Measurements from ENCODE around the gene RPS6KA1. TPM values are rescaled to one million over a fixed set of nuclear protein-coding genes. Genes with fewer than 3 reads are reported as not detected.

Gene RPS6KA1
- total and polyA plus RNA-seq, 2 of the 13 experiments (the other 11 are each of a cell fraction or from before 2014, with no cell fraction given): 19.6 to 24.2 TPM

DNA sequence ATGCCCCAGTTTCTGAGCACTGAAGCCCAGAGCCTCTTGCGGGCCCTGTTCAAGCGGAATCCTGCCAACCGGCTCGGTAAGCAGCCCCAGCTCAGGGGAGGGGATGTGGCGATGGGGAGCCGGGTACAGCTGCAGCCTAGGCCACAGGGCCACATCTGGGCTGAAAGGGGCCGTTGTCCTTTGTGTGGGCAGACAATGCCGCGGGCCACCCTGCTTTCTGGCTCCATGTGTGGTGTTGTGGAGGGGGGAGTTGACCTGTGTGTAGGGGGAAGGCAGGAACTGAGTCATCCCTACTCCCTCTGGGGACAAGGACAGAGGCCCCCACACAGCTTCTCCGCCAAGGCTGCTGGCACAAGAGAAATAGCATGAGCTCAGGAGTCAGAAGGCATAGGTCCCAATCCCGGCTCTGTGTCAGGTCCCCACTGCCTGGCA is 26.0 kb downstream of the RPS6KA1 start:
- intact Hi-C loops (cut with micrococcal nuclease; ENCODE audit: unreplicated experiment) (no loop called here), in situ Hi-C loops (cut with HindIII; ENCODE audit: extremely low pct_ligation_motif_present, low pct_unique_long_range_greater_than_20kb) (no loop called here)
- Histone ChIP-seq H3K4me2 (ENCODE audit: low read depth, low read length) (peak overlapping the region; percentile 50; the same call in 1 of the 2 replicates), H3K4me3 (replicated peaks in 1 of 3; ENCODE audit: insufficient read depth in 1 of 3, low read depth in 2 of 3, low read length in 3 of 3) (no peak overlapping the region), H3K27ac (ENCODE audit: extremely low read length, insufficient read depth, low read length) (peak overlapping the region; percentile 53), H3K36me3 (replicated peaks in 1 of 2; ENCODE audit: control insufficient read depth in 1 of 2, insufficient read depth in 2 of 2, low read length in 2 of 2) (peaks cover 22 to 53% of the 10 kb centered on the region in 2 experiments; a peak in 4 of 5 replicates), H3K79me2 (ENCODE audit: insufficient read depth, low read length) (no peaks in the 10 kb centered on the region), H3K9me3 (ENCODE audit: low read length) (no peaks in the 10 kb centered on the region), H3K9ac (ENCODE audit: insufficient read depth, low read depth, low read length) (peak overlapping the region; percentile 44), H3K4me1 (ENCODE audit: insufficient read depth, low read length) (peaks cover 29% of the 10 kb centered on the region), H3K27me3 (ENCODE audit: control insufficient read depth in 1 of 2, insufficient read depth in 2 of 2, low read length in 2 of 2) (no peaks in the 10 kb centered on the region), H2AFZ (ENCODE audit: low read length) (no peak overlapping the region), H4K20me1 (ENCODE audit: insufficient read depth, low read length) (no peaks in the 10 kb centered on the region)
- no TSS peak for BruUV-seq (replicated peaks)
- FAIRE-seq: no peak
- CTCF ChIA-PET (ENCODE audit: low intra/inter-chr PET ratio, low total read pairs): no interaction called here
- POLR2A ChIA-PET: interaction anchor here (1.1 to 1.8 kb wide), 3 partner anchors 18 to 137 kb away, joined by 4 to 10 read pairs (median 6); no protein-coding TSS in a partner anchor
- ATAC-seq: peak; percentile 72
- peak; percentile 75 for DNase-seq (ENCODE audit: low spot score)
- WGBS (ENCODE audit: low lambda C conversion rate): 35% methylated on average over 4 of the region's 11 CpGs
- TF ChIP-seq, protein P1, sequence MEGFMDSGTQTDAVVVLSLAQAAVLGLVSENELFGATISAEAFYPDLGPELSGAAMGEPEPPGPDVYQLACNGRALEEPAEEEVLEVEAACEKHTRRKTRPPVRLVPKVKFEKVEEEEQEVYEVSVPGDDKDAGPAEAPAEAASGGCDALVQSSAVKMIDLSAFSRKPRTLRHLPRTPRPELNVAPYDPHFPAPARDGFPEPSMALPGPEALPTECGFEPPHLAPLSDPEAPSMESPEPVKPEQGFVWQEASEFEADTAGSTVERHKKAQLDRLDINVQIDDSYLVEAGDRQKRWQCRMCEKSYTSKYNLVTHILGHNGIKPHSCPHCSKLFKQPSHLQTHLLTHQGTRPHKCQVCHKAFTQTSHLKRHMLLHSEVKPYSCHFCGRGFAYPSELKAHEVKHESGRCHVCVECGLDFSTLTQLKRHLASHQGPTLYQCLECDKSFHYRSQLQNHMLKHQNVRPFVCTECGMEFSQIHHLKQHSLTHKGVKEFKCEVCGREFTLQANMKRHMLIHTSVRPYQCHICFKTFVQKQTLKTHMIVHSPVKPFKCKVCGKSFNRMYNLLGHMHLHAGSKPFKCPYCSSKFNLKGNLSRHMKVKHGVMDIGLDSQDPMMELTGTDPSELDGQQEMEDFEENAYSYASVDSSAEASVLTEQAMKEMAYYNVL (CRISPR knock-in tag; IDR thresholded peaks at IDR 0.05; ENCODE audit: borderline replicate concordance): no peak
- TF ChIP-seq, protein P2, sequence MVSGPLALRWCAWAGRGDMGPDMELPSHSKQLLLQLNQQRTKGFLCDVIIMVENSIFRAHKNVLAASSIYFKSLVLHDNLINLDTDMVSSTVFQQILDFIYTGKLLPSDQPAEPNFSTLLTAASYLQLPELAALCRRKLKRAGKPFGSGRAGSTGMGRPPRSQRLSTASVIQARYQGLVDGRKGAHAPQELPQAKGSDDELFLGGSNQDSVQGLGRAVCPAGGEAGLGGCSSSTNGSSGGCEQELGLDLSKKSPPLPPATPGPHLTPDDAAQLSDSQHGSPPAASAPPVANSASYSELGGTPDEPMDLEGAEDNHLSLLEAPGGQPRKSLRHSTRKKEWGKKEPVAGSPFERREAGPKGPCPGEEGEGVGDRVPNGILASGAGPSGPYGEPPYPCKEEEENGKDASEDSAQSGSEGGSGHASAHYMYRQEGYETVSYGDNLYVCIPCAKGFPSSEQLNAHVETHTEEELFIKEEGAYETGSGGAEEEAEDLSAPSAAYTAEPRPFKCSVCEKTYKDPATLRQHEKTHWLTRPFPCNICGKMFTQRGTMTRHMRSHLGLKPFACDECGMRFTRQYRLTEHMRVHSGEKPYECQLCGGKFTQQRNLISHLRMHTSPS (CRISPR knock-in tag; IDR thresholded peaks at IDR 0.05; ENCODE audit: low read depth): peak; percentile 73; the same call in 1 of the 2 replicates
- TF ChIP-seq, protein P3, sequence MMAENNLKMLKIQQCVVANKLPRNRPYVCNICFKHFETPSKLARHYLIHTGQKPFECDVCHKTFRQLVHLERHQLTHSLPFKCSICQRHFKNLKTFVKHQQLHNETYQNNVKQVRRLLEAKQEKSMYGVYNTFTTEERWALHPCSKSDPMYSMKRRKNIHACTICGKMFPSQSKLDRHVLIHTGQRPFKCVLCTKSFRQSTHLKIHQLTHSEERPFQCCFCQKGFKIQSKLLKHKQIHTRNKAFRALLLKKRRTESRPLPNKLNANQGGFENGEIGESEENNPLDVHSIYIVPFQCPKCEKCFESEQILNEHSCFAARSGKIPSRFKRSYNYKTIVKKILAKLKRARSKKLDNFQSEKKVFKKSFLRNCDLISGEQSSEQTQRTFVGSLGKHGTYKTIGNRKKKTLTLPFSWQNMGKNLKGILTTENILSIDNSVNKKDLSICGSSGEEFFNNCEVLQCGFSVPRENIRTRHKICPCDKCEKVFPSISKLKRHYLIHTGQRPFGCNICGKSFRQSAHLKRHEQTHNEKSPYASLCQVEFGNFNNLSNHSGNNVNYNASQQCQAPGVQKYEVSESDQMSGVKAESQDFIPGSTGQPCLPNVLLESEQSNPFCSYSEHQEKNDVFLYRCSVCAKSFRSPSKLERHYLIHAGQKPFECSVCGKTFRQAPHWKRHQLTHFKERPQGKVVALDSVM (CRISPR knock-in tag; IDR thresholded peaks at IDR 0.05): no peak
- TF ChIP-seq, protein P4, sequence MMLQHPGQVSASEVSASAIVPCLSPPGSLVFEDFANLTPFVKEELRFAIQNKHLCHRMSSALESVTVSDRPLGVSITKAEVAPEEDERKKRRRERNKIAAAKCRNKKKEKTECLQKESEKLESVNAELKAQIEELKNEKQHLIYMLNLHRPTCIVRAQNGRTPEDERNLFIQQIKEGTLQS (CRISPR knock-in tag; IDR thresholded peaks at IDR 0.05): peak; percentile 59; the same call in 1 of the 2 replicates
- TF ChIP-seq, protein P5, sequence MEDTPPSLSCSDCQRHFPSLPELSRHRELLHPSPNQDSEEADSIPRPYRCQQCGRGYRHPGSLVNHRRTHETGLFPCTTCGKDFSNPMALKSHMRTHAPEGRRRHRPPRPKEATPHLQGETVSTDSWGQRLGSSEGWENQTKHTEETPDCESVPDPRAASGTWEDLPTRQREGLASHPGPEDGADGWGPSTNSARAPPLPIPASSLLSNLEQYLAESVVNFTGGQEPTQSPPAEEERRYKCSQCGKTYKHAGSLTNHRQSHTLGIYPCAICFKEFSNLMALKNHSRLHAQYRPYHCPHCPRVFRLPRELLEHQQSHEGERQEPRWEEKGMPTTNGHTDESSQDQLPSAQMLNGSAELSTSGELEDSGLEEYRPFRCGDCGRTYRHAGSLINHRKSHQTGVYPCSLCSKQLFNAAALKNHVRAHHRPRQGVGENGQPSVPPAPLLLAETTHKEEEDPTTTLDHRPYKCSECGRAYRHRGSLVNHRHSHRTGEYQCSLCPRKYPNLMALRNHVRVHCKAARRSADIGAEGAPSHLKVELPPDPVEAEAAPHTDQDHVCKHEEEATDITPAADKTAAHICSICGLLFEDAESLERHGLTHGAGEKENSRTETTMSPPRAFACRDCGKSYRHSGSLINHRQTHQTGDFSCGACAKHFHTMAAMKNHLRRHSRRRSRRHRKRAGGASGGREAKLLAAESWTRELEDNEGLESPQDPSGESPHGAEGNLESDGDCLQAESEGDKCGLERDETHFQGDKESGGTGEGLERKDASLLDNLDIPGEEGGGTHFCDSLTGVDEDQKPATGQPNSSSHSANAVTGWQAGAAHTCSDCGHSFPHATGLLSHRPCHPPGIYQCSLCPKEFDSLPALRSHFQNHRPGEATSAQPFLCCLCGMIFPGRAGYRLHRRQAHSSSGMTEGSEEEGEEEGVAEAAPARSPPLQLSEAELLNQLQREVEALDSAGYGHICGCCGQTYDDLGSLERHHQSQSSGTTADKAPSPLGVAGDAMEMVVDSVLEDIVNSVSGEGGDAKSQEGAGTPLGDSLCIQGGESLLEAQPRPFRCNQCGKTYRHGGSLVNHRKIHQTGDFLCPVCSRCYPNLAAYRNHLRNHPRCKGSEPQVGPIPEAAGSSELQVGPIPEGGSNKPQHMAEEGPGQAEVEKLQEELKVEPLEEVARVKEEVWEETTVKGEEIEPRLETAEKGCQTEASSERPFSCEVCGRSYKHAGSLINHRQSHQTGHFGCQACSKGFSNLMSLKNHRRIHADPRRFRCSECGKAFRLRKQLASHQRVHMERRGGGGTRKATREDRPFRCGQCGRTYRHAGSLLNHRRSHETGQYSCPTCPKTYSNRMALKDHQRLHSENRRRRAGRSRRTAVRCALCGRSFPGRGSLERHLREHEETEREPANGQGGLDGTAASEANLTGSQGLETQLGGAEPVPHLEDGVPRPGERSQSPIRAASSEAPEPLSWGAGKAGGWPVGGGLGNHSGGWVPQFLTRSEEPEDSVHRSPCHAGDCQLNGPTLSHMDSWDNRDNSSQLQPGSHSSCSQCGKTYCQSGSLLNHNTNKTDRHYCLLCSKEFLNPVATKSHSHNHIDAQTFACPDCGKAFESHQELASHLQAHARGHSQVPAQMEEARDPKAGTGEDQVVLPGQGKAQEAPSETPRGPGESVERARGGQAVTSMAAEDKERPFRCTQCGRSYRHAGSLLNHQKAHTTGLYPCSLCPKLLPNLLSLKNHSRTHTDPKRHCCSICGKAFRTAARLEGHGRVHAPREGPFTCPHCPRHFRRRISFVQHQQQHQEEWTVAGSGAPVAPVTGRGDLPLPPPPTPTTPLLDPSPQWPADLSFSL (CRISPR knock-in tag; IDR thresholded peaks at IDR 0.05): no peak
- TF ChIP-seq SAP130 (CRISPR knock-in tag; IDR thresholded peaks at IDR 0.05; ENCODE audit: low read depth) (peak; percentile 55), ZNF282 (IDR thresholded peaks at IDR 0.05; ENCODE audit: partially characterized antibody) (no peak)
